Suprapubic skin (tissue), 3 donors: ENCODE results near the gene DYRK1B.
"Not testable (repeated sequence)": the region's sequence is repeated elsewhere in the genome, so short reads cannot be mapped to it uniquely, and the experiment has no call there.

ENCODE experiments used
- POLR2AphosphoS5 ChIP-seq, 3 donors: sonication (generic); formaldehyde crosslinking; IDR thresholded peaks; one replicate each; pipeline ENCODE4 v1.6.1; 2017; ENCODE audit warnings: antibody characterized with exemption in 3 of 3
- TF ChIP-seq, protein P1 (sequence below), 2 donors: fragments of 200-600 bp in 1 of 2; fragments of 450-650 bp in 1 of 2; sonication (generic) in 1 of 2; IDR thresholded peaks; one replicate each; pipeline ENCODE4 v1.5.1; 2016 to 2019; ENCODE audit warnings: antibody characterized with exemption in 2 of 2, mild to moderate bottlenecking in 1 of 2, moderate library complexity in 1 of 2

- TF ChIP-seq, protein P1, sequence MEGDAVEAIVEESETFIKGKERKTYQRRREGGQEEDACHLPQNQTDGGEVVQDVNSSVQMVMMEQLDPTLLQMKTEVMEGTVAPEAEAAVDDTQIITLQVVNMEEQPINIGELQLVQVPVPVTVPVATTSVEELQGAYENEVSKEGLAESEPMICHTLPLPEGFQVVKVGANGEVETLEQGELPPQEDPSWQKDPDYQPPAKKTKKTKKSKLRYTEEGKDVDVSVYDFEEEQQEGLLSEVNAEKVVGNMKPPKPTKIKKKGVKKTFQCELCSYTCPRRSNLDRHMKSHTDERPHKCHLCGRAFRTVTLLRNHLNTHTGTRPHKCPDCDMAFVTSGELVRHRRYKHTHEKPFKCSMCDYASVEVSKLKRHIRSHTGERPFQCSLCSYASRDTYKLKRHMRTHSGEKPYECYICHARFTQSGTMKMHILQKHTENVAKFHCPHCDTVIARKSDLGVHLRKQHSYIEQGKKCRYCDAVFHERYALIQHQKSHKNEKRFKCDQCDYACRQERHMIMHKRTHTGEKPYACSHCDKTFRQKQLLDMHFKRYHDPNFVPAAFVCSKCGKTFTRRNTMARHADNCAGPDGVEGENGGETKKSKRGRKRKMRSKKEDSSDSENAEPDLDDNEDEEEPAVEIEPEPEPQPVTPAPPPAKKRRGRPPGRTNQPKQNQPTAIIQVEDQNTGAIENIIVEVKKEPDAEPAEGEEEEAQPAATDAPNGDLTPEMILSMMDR (IDR thresholded peaks at IDR 0.05), result not testable (repeated sequence)
- not testable (repeated sequence) for TF ChIP-seq POLR2AphosphoS5 (IDR thresholded peaks at IDR 0.05)
Measured at GRCh38 chr19:39882645-39883044, 48.7 kb upstream of the DYRK1B start.
